Stimulated activated CD4-positive, alpha-beta T cell treated with anti-CD3 and anti-CD28 coated beads, Interleukin-2, amount 100 ng/mL, for 24 hours (primary cell): Measurements from ENCODE around the gene PBRM1.
"Not testable (repeated sequence)": the region's sequence is repeated elsewhere in the genome, so short reads cannot be mapped to it uniquely, and the experiment has no call there.

Source experiments
- DNase-seq, 2 donors: peaks; one replicate each; pipeline ENCODE4 v3.0.0-alpha.2; 2020

Gene PBRM1

DNA sequence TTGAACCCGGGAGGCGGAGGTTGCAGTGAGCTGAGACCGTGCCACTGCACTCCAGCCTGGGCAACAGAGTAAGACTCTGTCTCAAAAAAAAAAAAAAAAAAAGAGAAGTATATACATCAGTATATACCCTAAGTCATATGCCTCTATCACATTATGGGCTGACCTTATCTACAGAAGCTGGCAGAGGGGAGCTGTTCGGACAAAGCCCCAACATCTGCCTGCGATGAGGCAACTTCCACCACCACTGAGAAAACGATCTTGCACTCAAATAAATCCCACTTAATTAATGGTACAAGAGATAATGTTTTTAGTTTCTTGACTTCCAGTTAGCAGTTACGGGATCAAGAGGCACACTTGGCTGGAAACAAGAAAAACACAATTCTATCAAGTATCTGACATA is 17.6 kb upstream of the PBRM1 start:
- DNase-seq = no peak

DNA sequence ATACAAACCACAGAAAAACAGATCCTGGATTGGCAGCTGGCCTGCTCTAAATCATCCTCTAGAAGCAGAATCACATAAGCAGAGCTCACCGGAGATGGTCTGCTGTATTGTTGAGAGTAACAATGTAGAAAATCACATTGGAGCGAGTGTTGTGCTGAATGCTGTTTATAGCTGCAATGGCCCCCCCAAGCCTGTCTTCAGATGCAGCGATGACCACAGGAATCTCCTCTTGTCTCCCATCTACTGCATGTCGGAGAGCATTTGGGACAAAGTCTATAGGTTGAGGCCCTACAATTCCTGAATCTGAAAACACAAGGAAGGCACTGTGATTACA is 11.9 kb upstream of the PBRM1 start:
- DNase-seq = no peak

DNA sequence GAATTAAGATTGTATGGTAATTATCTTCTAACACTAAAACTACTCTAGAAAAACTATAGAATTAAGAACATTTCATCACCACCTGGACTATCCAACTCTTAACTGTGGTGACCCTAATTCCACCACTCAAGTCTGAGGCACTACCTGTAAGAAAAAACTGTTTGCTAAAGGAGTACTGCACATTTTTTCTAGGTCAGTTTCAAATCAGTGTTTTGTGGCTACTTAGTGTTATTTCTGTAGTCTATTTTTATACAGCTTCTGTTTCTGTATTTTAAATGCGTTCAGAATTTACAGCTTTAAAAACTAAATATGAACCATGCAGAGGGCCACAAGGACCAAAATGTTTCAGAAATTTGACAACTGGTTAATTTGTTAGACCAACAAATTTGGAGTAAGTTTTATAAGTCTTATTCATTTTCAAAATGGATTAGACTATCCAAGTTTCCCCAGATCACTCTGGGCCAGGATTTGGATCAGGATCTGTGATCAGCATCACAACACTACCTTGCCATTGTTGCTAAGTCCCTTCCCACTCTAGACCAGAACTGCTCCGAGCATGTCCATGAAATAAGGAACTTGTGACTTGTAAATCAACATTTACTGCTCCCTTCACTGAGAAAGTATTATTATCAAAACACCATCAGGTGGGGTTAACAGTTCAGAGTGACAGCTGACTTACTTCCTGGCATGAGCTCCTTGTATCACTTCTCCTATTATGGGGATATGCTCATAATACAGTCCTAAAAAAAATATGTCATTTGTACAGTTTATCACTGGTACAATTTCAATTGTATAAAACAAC is 11.3 kb upstream of the PBRM1 start:
- no peak for DNase-seq

DNA sequence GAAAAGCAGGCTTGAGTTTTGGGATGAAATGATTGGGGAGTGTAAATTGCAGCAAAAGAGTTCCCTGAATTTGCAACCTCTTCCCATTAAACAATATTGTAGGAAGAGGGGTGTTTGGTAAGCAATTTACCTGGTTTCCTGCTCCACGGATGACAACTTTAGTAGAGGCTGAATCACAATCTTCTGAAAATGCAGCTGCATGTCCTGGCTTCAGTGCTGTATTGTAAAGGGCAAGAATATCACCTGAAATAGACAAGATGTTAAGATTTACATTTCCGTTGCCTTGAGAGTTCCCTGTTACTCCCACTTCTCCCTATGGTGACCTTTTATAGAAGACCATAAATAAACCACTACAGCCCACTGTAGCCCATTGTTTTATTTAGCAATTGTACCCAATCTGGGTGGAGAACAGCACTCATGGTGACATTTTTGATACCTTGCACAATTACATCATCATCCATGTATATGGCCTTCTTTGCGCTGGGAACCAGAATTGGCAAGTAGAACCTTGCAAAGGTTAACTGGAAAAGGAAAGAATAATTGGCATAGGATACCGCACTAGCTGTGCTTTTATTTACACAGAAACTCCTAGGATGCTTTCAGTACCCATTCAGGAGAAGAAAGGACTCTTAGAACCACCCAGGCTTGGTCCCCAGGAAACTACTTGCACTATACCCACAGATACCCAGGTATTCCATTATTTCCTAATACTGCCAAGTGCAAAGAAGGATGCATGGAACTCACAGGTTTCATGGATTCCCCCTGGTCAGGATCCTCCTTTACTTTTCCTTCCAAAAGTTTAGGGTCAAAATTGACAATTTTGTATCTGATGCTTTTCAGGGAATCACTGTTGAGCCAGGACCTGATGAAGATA is 10.3 kb upstream of the PBRM1 start:
- no peak for DNase-seq

DNA sequence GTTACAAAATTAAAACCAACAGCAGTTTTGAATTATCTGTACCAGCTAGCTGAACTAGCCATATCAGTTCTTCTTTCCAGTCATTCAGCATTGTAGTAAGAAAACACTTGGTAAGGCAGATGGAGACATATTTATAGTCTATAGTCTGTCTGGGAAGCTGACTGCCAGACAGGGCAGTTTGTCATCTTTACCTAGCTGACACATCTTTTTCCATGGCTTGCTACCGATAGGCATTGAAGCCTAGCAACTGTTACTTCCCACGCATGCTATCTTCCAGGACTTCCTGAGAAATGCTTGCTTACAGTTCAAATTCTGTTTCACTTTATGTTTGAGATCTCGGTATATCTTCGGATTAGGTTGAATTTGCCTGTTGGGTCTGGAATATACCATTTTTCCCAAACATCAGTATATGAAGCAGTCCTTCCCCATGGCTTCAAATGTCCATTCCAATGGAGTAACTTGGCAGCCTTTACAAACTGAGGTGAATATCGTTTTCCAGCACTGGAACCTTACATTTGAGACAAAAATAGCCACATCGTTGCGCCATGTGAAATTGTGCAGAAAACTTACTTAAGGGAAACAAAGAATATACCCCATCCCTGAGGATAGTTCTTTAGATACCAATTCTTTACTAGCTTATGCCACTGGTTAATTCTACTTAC is 8.9 kb upstream of the PBRM1 start:
- no peak for DNase-seq

DNA sequence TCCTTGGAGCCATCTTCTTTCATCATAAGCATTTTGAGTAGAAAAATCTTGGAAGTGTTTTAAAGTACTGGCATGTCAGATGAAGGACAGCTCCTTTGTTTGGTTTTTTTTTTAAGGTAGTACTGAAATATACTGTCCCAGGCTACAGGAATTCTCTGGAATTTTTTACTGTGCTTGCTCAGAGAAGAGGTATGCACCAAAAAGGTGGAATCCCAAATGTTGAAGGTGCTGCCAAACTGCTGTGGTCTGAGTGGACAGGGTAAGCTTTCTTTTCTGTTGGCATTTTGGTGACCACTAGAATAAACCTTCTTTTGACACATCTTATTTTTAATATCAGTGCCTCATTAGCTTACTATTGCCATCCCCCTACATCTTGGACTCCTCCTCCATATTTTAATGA is 7.4 kb upstream of the PBRM1 start:
- no peak for DNase-seq

DNA sequence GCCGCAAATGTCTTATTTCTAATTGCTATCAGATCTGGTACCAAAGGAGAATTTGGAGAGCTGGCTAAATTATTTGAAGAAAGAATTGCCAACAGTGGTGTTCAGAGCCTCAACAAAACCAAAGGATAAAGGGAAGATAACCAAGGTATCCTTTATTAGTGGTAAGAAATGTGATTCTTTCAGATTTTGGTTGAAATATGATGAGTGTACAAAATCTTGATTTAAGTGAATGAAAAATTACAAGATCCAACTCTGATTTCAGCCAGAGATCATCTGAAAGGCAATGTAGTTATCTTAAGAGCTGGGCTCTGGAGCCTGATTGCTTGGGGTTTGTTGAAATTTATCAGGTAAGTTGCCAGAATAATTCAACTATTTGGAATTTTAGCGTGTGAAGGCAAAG is 4.8 kb upstream of the PBRM1 start:
- DNase-seq = no peak

DNA sequence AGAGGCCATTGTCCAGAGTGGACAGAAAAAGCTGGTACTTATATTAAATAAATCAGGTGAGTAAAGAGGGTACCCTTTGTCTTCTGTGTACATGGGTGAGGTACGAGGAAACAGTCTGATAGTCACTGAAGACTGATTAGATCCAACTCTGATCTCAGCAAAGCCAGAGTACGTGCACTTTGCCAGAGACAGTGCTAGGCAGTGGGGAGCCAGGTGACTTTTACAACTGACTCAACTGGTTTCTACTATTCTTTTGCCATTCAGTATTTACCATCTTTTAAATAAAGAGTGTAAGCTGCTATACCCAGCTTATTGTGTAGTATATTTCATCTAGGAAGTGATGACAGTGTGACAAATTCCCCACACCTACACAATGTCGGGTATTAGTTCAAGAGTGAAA is 3.4 kb upstream of the PBRM1 start:
- no peak for DNase-seq

DNA sequence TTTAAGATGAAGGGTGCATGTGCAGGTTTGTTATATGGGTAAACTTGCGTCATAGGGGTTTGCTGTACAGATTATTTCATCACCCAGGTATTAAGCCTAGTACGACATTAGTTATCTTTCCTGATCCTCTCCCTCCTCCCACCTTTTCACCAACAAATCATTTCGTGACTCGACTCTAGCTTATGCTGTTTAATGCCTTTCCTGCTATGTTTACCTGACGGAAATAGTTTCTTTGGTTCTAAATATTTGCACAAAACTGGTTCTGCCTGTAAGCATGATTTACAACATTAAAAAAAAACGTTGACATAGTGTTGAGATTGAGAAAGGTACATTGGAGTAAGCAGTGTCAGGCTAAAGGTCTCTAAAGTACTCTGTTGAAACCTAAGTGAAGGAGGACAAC is 2.6 kb upstream of the PBRM1 start:
- no peak for DNase-seq

DNA sequence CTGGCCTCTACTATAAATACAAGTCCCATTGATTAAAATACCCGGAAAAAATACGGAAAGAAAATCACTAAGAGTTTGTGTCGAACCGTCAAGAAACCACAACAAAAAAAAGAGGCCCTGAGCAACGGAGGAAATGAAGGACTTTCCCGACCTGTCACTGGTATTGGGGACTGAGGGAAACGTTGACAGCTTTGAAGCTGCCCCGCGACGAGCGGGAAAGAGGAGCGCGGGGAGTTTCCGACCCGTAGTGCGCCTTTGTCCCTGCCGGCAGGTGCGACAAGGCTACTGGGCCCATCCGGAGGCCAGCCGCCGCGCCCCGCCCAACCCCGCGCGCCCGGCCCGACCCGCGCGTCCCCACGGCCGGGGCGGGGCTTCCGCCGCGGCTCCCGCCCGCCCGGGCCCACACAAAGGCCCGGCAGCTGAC is 416 bp downstream of the PBRM1 start:
- DNase-seq = peak; percentile 82 to 88

DNA sequence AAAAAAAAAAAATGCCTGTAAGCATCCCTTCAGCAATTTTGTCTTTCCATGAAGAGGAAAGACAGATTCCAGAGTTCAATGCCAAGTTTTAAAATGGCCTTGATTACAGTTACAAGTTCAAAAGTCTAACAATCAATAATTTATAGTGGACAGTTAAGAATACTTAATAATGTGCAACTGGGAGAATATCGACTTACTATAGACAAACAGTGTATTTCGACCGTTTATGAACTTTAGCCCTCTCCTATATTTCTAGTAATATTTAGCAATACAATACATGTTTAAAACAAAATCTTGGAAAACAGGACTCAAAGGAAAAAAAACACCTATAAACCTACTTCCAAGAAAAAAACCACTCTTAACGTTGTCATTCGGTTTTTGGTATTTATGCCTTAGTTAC is 1.5 kb downstream of the PBRM1 start:
- DNase-seq = no peak

DNA sequence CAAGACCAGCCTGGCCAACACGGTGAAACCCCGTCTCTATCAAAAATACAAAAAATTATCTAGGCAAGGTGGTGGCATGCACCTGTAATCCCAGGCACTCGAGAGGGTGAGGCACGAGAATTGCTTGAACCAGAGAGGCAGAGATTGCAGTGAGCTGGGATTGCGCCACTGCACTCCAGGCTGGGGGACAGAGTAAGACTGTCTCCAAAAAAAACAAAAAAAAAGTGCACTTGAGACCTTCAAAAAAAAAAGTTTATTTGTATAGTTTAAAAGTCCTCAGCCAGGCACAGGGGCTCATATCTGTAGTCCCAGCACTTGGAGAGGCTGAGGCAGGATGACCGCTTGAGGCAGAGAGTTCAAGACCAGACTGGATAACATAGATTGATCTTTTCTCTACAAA is 2.1 kb downstream of the PBRM1 start:
- no peak for DNase-seq

DNA sequence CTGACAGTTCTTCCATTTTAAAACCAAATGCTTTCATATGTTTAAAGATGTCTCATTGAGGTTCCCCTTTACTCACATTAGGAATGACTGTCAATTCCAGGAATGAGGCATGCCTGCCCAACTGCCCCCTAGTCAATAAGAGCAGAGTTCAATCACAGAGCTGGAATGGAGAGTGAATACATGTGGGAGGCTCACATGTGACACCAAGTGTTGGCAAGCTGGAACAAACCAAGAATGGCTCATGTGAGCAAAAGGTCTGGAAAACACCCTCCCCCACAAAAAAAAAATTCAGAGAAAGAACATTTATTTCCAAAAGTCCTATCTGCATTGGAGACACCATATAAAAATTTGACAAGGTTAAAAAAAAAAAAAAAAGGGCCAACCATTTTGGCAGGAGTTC is 3.7 kb downstream of the PBRM1 start:
- peak; percentile 43 to 54 for DNase-seq

DNA sequence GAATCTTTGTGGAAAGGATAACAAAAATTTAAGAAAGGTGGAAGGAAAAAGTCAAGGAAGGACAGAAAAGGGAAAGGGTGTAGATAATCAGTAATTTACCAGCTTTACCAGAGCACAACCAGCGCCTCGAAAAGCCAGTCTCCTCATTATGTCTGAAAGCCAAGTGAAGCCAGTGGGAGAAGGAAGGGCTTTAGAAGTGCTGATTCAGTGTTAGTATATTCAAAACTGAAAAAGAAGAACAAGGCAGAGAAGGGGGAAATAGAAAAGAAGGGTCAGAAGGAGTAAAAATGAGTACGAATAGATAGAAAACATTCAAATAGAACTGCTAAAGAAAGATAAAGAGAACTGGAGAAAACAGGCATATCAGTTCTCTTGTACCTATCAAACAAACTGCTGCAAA is 4.1 kb downstream of the PBRM1 start:
- no peak for DNase-seq

DNA sequence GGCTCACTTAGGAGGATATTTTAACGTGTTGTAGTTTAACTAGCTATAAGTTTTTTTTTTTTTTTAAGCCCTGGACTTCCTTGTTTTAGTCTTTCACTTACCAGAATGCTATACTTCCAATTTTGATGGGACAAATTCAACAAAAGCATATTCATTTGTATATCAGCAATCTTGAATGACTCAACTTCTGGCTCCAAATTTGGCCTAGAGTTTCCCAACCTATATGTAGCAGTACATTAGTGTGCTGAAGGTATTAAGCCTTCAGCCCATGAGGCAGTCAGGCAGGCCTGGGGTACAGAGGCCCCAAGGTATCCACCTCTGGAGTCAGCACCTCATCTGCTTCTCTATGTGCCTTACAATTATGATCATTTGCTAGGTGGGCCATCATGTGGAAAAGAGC is 5.9 kb downstream of the PBRM1 start:
- DNase-seq = no peak

DNA sequence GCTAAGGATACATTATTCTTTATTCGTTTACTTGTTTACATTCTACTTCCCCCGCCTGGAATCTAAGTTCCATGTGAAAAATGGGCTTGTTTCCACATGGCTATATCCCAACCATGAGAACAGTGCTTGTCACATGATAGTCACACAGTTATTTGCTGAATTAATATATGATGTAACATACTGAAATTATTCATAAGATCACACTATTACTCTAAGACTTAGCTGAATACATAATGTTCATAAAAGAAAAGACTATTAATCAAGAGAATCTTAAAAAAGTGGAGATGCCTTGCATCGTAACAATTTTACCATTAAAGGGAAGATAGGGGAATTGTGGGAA is 6.5 kb downstream of the PBRM1 start:
- no peak for DNase-seq

DNA sequence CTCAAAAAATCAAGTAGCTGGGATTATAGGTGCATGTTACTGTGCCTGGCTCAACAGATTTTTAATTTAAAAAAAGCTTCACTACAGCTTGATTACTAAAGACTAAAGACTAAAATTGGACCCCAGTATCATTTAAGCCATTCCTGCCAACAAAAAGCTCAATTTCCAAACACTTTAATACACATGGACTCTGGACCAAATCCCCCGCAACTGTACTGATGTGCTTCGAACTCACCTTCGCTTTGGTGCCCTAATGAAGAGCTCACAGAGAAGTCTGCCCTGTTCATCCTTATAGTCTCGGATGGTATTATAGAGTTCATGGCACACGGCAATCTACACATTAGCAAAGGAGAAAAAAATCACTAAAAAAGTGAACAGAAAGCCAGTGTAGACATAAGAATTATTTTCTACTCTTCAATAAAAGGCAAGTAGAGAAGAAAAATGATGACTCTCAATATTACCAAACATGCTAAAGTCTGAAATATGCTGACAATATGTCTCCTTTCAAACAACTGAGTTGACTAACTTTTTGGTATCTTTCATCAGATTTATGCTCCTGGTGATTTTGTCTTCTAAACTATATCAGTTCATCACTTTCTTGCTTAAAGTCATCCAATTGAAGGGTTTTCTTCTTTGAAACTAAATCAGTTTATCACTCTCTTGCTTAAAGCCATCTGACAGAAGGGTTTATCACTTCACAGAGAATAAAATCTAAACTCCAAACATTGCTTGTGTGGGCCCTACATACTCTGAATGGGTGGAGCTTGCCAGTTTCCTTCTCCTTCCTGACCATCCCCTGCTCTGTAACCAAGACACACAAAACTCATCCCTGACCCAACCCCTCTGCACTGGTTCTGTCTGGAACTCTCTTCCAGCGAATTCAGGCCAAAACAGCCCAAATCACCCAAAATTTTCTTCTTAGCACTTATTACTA is 7.2 kb downstream of the PBRM1 start:
- no peak for DNase-seq

DNA sequence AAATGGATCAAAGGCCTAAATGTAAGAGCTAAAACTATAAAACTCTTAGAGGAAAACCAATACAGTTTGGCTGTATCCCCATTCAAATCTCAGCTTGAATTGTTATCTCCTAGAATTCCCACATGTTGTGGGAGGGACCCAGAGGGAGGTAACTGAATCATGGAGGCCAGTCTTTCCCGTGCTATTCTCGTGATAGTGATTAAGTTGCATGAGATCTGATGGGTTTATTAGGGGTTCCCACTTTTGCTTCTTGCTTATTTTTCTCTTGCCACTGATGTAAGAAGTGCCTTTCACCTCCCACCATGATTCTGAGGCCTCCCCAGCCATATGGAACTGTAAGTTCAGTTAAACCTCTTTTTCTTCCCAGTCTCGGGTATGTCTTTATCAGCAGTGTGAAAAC is 9.5 kb downstream of the PBRM1 start:
- DNase-seq = not testable (repeated sequence)

DNA sequence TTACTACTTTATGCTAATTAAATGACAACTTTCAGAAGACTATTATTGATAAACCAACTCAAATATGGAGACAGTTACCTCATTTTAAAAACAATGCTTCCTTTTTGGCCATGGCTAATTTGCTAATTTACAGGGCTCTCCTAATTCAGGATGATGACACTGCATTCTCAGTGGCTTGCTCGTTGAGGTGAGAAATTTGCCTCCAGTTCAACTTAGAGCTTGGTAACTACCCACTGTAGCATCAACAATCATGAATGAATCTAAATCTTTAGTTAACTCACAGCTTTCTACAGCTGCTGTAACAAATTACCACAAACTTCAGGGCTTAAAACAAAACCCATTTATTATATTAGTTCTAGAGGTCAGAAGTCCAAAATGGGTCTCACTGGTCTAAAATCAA is 14.0 kb downstream of the PBRM1 start:
- DNase-seq = no peak

DNA sequence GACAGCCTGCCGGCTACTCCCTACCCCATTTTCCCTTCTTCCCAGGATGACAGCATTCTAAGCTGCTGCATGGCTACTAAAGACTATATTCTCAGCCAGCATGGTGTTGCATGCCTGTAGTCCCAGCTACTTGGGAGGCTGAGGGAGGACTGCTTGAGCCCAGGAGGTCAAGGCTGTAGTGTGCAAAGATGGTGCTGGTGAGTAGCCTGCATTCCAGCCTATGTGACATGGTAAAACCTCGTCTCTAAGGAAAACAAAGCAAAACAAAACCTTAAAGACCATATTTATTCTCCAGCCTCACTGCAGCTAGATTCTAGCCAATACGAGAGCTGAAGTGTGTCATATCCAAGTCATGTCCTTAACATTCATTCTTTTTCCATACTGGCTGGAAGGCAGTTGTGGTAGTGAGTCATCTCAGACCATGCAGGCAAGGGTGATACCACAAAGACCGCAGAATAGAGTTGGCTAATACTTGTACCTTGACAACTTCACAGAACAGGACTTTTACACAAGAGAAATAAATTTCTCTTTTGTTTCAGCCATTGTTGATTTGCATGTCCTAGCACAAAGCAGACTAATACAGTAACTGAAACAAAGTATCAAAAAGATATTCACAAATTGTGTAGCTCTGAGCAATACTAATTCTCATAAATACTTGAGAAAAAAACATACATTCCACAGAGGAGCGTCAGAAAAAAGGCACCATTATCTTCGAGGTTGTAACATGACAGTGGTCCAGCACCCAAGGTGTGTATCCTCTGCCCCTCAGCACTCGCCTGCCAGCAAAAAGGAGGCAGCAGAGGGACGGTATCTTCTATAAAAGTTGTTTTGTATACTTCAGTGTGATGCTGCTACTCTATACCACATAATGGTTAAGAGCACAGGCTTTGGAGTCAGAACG is 14.8 kb downstream of the PBRM1 start:
- DNase-seq = peak; percentile 33 to 56

DNA sequence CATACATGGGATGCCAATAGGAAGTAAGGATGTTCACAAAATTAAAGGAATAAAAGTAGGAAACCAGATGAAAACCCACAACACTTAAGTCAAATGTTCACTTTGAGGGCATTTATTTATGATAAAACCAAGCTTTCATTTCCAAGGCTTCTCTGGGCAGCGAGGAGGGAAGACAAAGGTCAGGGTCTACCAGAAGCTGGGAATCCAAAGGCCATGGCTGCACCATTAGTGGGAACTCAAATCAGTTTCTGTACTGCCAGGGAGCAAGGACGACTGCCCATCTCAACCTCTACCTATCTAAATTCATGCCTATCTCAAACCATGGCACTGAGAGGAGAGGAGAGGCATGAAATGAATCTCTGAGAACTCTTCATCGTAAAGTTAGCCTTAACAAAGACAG is 22.6 kb downstream of the PBRM1 start:
- DNase-seq = no peak

DNA sequence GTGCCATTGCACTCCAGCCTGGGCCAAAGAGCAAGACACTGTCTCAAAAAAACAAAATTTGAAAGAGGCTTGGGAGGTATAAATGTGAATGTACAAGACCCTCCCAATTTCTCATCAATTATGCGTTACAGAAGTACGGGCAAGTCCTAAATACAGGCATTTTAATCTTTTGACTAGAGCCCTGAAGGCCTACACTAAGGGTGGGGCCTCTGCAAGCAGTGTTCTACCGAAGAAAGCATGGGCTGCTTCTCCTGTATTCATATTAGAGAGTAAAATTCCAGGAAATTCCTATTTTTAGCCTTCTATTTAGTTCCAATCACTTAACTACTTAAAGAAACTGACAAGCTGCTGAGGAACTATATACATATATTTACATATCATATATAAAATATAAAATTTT is 25.7 kb downstream of the PBRM1 start:
- DNase-seq = no peak
